Liver (tissue), 9 donors: Measurements from ENCODE around the gene SLC2A4. TPM values are rescaled to one million over a fixed set of nuclear protein-coding genes. Genes with fewer than 3 reads are reported as not detected.
A peak's percentile ranks its signal among the peaks of the same experiment; 100 is the strongest.

Experiments
- DNase-seq: peaks from one replicate; pipeline ENCODE4 v3.0.0-alpha.2; 2017; ENCODE audit warnings: low spot score
- H3K27ac ChIP-seq, 2 donors: one replicate each; pipeline ENCODE4 v1.7.0; 2013; ENCODE audit warnings: inconsistent platforms in 2 of 2, low read length in 2 of 2, control low read depth in 1 of 2, low read depth in 1 of 2, mild to moderate bottlenecking in 1 of 2
- H3K27me3 ChIP-seq, 4 donors: one replicate each; pipeline versions ENCODE4 v1.6.1 to v1.7.0; 2013; ENCODE audit warnings: low read length in 3 of 4, inconsistent platforms in 1 of 4, mild to moderate bottlenecking in 1 of 4, moderate library complexity in 1 of 4; ENCODE audit not compliant: control insufficient read depth in 4 of 4, insufficient read depth in 4 of 4
- H3K36me3 ChIP-seq, 4 donors: one replicate each; pipeline versions ENCODE4 v1.6.1 to v1.7.0; 2013; ENCODE audit warnings: low read length in 3 of 4, mild to moderate bottlenecking in 3 of 4, low read depth in 1 of 4, moderate library complexity in 1 of 4; ENCODE audit not compliant: control insufficient read depth in 4 of 4, insufficient read depth in 3 of 4
- H3K4me1 ChIP-seq, 4 donors: one replicate each; pipeline versions ENCODE4 v1.6.1 to v1.7.0; 2013; ENCODE audit warnings: low read length in 3 of 4, mild to moderate bottlenecking in 3 of 4, moderate library complexity in 1 of 4; ENCODE audit not compliant: control insufficient read depth in 4 of 4, insufficient read depth in 4 of 4
- H3K4me3 ChIP-seq, 3 donors: one replicate each; pipeline versions ENCODE4 v1.6.1 to v1.7.0; 2013; ENCODE audit warnings: low read length in 3 of 3, control low read depth in 1 of 3, low read depth in 1 of 3, mild to moderate bottlenecking in 1 of 3
- H3K9ac ChIP-seq, 2 donors: one replicate each; pipeline ENCODE4 v1.7.0; 2013; ENCODE audit warnings: low read length in 2 of 2, mild to moderate bottlenecking in 2 of 2, moderate library complexity in 2 of 2, control low read depth in 1 of 2, low read depth in 1 of 2
- H3K9me3 ChIP-seq, 4 donors: one replicate each; pipeline versions ENCODE4 v1.6.1 to v1.7.0; 2013; ENCODE audit warnings: low read length in 3 of 4; ENCODE audit not compliant: control insufficient read depth in 4 of 4
- EGR1 ChIP-seq, 2 donors: IDR thresholded peaks; 2 replicates each; pipeline ENCODE4 v1.6.1; 2016 to 2018; ENCODE audit warnings: antibody characterized with exemption in 2 of 2, low read depth in 2 of 2
- FOXA1 ChIP-seq: IDR thresholded peaks from 2 replicates; pipeline ENCODE4 v1.6.1; 2016; ENCODE audit warnings: antibody characterized with exemption
- FOXA2 ChIP-seq: IDR thresholded peaks from 2 replicates; pipeline ENCODE4 v1.6.1; 2016; ENCODE audit warnings: antibody characterized with exemption
- GABPA ChIP-seq, 2 donors: IDR thresholded peaks in 1 of 2; conservative IDR thresholded peaks in 1 of 2; 2 replicates each; pipeline ENCODE4 v1.6.1; 2016; ENCODE audit warnings: antibody characterized with exemption in 2 of 2, mild to moderate bottlenecking in 1 of 2, moderate library complexity in 1 of 2
- HNF4A ChIP-seq, 2 donors: conservative IDR thresholded peaks; 2 replicates each; pipeline ENCODE4 v1.6.1; 2016; ENCODE audit warnings: antibody characterized with exemption in 2 of 2, mild to moderate bottlenecking in 2 of 2
- HNF4G ChIP-seq: IDR thresholded peaks from 2 replicates; pipeline ENCODE4 v1.6.1; 2016; ENCODE audit warnings: antibody characterized with exemption
- JUND ChIP-seq, 2 donors: IDR thresholded peaks; 2 replicates each; pipeline ENCODE4 v1.6.1; 2016; ENCODE audit warnings: antibody characterized with exemption in 2 of 2
- NR2F2 ChIP-seq: IDR thresholded peaks from 2 replicates; pipeline ENCODE4 v1.6.1; 2016; ENCODE audit warnings: antibody characterized with exemption
- RAD21 ChIP-seq, 2 donors: IDR thresholded peaks; 2 replicates each; pipeline ENCODE4 v1.6.1; 2016; ENCODE audit warnings: antibody characterized with exemption in 2 of 2, mild to moderate bottlenecking in 2 of 2
- RXRA ChIP-seq, 2 donors: IDR thresholded peaks; 2 replicates each; pipeline ENCODE4 v1.6.1; 2017 to 2018; ENCODE audit warnings: antibody characterized with exemption in 2 of 2, mild to moderate bottlenecking in 1 of 2
- SP1 ChIP-seq: IDR thresholded peaks from 2 replicates; pipeline ENCODE4 v1.6.1; 2018; ENCODE audit warnings: antibody characterized with exemption, mild to moderate bottlenecking
- TAF1 ChIP-seq: conservative IDR thresholded peaks from 2 replicates; pipeline ENCODE4 v1.6.1; 2016; ENCODE audit warnings: antibody characterized with exemption, mild to moderate bottlenecking
- YY1 ChIP-seq: IDR thresholded peaks from 2 replicates; pipeline ENCODE4 v1.6.1; 2016; ENCODE audit warnings: antibody characterized with exemption, mild to moderate bottlenecking
- WGBS: extraction: QIAGEN DNeasy Blood & Tissue Kit; methylation state at CpG from one replicate; pipeline ENCODE4 v1.1.7; 2013; 5-methylcytosine and 5-hydroxymethylcytosine counted together
- polyA plus RNA-seq, 2 donors: library from polyadenylated mRNA; stranded (reverse) in 1 of 2; unstranded in 1 of 2; fragments of 200-250 nt in 1 of 2; fragments of >200 nt in 1 of 2; fragmentation: Nextera tagmentation in 1 of 2; extraction: Ambion mirVana in 1 of 2; gene quantifications; one replicate each; pipeline versions ENCODE4 v1.2.1 to v1.2.3, GENCODE V29; 2013 to 2015
- total RNA-seq, 2 donors: library from RNA; depleted of rRNA; stranded (reverse); fragments of >200 nt; gene quantifications; one replicate each; pipeline ENCODE4 v1.2.3, GENCODE V29; 2014
- TF ChIP-seq, protein P1 (sequence below): IDR thresholded peaks from 2 replicates; pipeline ENCODE4 v1.6.1; 2016; ENCODE audit warnings: antibody characterized with exemption, mild to moderate bottlenecking
- TF ChIP-seq, protein P2 (sequence below): IDR thresholded peaks from 2 replicates; pipeline ENCODE4 v1.6.1; 2016; ENCODE audit warnings: antibody characterized with exemption
- TF ChIP-seq, protein P3 (sequence below): IDR thresholded peaks from 2 replicates; pipeline ENCODE4 v1.6.1; 2016; ENCODE audit warnings: antibody characterized with exemption
- TF ChIP-seq, protein P4 (sequence below): IDR thresholded peaks from 2 replicates; pipeline ENCODE4 v1.6.1; 2016; ENCODE audit warnings: antibody characterized with exemption
- TF ChIP-seq, protein P5 (sequence below): fragments of 150-350 bp; IDR thresholded peaks from 2 replicates; pipeline ENCODE4 v1.5.1; 2017; ENCODE audit warnings: improper control_type of control experiment, low read depth, low read length; ENCODE audit not compliant: missing input control
- donor health status: healthy.
- donor health status: healthy.
- donor health status: healthy.
- donor health status: healthy.
- donor health status: healthy.

SLC2A4 gene
- total and polyA plus RNA-seq, 4 donors, result 0.42 to 10.6 (median 1.6) TPM

DNA sequence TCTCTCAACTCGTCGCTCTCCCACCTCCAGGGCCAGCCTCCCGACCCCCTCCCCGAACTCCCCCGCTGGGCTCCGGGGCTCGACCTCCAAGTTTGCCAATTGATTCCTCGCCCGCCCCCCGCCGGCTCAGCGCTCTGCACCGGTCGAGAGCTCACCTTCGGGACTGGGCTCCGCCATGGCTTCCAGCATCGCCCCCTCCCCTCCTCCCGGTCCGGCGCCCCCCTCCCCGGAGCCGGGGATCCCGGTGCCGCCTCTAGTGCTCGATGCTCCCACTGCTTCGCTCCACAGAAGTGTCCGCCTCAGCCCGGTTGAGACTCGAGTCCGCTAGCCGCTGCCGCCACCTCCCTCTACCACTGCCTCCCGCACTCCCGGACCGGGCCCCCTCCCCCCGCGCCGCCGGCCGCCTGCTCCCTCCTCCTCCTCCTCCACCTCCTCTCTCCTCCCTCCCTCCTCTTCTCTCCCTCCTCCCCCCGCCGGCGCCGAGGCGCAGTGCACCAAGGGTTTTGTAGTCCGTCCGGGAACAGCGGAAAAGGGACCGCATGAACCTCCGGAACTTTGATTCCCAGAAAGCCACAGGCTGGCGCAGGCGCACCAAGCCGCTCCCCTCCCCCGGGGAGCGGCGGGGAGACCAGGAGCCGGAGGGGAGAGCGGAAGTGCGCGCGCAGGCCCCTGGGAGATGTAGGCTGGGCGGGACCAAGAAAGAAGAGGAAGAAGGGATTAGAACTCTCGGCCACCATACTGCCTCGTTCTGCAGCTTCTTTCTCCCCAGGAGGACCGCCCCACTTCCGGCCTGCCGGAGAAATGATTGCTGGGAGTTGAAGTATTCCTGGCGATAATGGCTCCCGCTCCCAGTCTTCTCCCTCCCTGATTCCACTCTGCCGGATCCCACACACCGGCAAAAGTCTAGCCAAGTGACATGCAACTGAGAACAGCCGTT, 42.2 kb upstream of the SLC2A4 start, which contains the start of gene PHF23:
TSS of gene PHF23 (minus strand) at position 367 of the 937 bp plus-strand sequence. CDS start at position 189, 178 bp downstream.
- under 1% methylated on average over 72 of the region's 72 CpGs for WGBS
- H3K27me3 ChIP-seq, result no peaks in the 10 kb centered on the region
- TF ChIP-seq HNF4A (conservative IDR thresholded peaks at IDR 0.05), result peak; percentile 19 to 51
- TF ChIP-seq JUND (IDR thresholded peaks at IDR 0.05), result peak in 1 of 2 donors; percentile 54
- TF ChIP-seq NR2F2, result peak; percentile 60
- TF ChIP-seq, protein P1, sequence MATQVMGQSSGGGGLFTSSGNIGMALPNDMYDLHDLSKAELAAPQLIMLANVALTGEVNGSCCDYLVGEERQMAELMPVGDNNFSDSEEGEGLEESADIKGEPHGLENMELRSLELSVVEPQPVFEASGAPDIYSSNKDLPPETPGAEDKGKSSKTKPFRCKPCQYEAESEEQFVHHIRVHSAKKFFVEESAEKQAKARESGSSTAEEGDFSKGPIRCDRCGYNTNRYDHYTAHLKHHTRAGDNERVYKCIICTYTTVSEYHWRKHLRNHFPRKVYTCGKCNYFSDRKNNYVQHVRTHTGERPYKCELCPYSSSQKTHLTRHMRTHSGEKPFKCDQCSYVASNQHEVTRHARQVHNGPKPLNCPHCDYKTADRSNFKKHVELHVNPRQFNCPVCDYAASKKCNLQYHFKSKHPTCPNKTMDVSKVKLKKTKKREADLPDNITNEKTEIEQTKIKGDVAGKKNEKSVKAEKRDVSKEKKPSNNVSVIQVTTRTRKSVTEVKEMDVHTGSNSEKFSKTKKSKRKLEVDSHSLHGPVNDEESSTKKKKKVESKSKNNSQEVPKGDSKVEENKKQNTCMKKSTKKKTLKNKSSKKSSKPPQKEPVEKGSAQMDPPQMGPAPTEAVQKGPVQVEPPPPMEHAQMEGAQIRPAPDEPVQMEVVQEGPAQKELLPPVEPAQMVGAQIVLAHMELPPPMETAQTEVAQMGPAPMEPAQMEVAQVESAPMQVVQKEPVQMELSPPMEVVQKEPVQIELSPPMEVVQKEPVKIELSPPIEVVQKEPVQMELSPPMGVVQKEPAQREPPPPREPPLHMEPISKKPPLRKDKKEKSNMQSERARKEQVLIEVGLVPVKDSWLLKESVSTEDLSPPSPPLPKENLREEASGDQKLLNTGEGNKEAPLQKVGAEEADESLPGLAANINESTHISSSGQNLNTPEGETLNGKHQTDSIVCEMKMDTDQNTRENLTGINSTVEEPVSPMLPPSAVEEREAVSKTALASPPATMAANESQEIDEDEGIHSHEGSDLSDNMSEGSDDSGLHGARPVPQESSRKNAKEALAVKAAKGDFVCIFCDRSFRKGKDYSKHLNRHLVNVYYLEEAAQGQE, result peak; percentile 55
- TF ChIP-seq, protein P2, sequence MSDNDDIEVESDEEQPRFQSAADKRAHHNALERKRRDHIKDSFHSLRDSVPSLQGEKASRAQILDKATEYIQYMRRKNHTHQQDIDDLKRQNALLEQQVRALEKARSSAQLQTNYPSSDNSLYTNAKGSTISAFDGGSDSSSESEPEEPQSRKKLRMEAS, result peak; percentile 45
- TF ChIP-seq, protein P3, sequence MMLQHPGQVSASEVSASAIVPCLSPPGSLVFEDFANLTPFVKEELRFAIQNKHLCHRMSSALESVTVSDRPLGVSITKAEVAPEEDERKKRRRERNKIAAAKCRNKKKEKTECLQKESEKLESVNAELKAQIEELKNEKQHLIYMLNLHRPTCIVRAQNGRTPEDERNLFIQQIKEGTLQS, result no peak
- peak; percentile 81 to 97 for TF ChIP-seq GABPA (IDR thresholded peaks at IDR 0.05 in 1 of 2, conservative IDR thresholded peaks at IDR 0.05 in 1 of 2)
- TF ChIP-seq, protein P4, sequence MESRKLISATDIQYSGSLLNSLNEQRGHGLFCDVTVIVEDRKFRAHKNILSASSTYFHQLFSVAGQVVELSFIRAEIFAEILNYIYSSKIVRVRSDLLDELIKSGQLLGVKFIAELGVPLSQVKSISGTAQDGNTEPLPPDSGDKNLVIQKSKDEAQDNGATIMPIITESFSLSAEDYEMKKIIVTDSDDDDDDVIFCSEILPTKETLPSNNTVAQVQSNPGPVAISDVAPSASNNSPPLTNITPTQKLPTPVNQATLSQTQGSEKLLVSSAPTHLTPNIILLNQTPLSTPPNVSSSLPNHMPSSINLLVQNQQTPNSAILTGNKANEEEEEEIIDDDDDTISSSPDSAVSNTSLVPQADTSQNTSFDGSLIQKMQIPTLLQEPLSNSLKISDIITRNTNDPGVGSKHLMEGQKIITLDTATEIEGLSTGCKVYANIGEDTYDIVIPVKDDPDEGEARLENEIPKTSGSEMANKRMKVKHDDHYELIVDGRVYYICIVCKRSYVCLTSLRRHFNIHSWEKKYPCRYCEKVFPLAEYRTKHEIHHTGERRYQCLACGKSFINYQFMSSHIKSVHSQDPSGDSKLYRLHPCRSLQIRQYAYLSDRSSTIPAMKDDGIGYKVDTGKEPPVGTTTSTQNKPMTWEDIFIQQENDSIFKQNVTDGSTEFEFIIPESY, result peak; percentile 95
- TF ChIP-seq, protein P5, sequence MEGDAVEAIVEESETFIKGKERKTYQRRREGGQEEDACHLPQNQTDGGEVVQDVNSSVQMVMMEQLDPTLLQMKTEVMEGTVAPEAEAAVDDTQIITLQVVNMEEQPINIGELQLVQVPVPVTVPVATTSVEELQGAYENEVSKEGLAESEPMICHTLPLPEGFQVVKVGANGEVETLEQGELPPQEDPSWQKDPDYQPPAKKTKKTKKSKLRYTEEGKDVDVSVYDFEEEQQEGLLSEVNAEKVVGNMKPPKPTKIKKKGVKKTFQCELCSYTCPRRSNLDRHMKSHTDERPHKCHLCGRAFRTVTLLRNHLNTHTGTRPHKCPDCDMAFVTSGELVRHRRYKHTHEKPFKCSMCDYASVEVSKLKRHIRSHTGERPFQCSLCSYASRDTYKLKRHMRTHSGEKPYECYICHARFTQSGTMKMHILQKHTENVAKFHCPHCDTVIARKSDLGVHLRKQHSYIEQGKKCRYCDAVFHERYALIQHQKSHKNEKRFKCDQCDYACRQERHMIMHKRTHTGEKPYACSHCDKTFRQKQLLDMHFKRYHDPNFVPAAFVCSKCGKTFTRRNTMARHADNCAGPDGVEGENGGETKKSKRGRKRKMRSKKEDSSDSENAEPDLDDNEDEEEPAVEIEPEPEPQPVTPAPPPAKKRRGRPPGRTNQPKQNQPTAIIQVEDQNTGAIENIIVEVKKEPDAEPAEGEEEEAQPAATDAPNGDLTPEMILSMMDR, result peak; percentile 15
- TF ChIP-seq FOXA1, result peak; percentile 8
- no peak for TF ChIP-seq HNF4G
- no peak for TF ChIP-seq FOXA2
- TF ChIP-seq SP1, result peak; percentile 91
- TF ChIP-seq YY1, result peak; percentile 98
- peak; percentile 65 to 77 for TF ChIP-seq EGR1 (IDR thresholded peaks at IDR 0.05; ENCODE audit: low read depth in 2 of 2)
- peak; percentile 37 to 51 for TF ChIP-seq RAD21 (IDR thresholded peaks at IDR 0.05)
- peak; percentile 55 to 56 for TF ChIP-seq RXRA (IDR thresholded peaks at IDR 0.05)
- TF ChIP-seq TAF1, result peak; percentile 61
- no peaks in the 10 kb centered on the region for H3K9me3 ChIP-seq
- peak within 1 kb of the TSS; percentile 88 to 94 (median 90) for H3K4me3 ChIP-seq
- DNase-seq, result peak; percentile 96
- H3K9ac ChIP-seq, result peak within 1 kb of the TSS; percentile 88 to 89
- H3K4me1 ChIP-seq, result peaks cover 2 to 59% (median 44%) of the 10 kb centered on the region in 4 donors
- H3K27ac ChIP-seq, result peak within 1 kb of the TSS; percentile 98 to 99
- peaks cover 7 to 27% (median 17%) of the 10 kb centered on the region in 4 donors for H3K36me3 ChIP-seq
